GM21737 (cell line): Measurements from ENCODE around the gene TCAIM.

Source experiments
- ATAC-seq: cut with Tn5 transposase; IDR thresholded peaks from one replicate; pipeline ENCODE4 v1.9.1; 2021; ENCODE audit warnings: mild to moderate bottlenecking, moderate library complexity; ENCODE audit not compliant: unreplicated experiment

TCAIM gene

DNA sequence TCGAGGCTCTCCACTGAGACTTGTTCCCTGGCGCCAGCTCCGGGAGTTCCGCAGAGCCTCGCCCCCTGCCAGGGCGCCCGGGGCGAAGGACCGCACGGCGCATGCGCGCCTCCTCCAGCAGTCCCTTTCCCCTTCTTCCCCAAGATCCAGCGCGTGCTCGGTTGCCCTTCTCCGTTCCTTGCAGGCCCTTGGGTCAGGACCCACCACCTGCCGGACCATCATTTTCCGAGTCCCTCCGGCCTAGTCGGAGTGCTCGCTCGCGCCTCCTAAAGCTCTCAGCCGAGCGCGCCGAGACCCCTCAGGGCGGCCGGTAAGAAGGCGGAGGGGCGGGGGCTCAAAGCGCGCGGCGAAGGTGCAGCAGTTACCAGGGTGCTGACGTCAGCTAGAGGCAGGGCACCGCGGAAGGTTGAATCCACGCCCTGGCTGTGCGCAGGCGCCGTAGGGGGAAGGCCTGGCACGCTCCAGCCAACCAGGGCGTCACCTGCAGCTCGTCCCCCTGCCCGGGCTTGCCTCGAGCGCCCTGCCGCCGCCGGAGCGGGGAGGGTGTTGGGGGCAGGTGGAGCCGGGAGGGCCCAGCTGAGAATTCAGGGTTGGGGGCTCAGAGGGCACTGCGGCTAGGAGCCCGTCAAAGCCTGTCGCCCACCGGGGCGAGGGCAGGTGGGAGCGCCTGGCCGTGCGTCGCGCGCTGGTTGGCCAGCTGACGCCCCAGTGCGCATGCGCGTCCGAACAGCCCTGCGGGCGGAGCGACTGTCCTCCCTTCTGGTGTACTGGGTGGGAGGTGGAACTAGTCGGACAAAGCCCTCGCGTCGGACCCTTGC is at the start of gene TCAIM:
Gene TCAIM (plus strand): TSS at position 757 of the 818 bp plus-strand sequence. CDS start 16,017 bp downstream, outside the sequence.
- ATAC-seq: peak; percentile 93

DNA sequence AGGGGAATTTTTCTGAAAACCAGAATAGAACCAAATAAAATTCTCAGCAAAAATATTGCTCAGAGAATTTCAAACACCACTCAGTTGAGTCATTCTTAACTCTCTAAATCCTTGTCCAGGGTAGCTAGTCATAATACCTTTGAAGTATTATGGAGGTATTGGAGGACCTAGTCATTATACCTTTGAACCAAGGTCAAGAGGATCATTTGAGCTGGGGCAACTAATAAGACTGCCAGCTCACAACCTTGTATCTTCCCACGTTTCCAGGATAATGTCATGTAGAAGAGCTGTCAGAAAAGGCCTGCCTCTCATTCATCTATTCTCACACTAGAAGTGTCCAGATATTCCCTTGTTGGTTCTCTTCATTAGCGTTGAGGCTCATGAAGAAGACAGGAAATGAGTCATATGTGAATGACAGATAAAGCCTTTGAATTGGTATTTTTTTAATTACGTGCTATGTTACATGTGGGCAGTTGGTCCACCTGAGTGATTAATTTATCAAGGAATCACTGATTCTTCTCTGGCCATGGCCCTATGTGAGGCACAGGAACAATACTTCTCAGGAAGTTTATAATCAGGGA is 48.6 kb upstream of the TCAIM start:
- ATAC-seq: no peak

- ATAC-seq: no peak
Observed at GRCh38 chr3:44292276-44292675, 46.3 kb upstream of the TCAIM start.

- no peak for ATAC-seq
Observed at GRCh38 chr3:44292947-44293346, 45.6 kb upstream of the TCAIM start.

DNA sequence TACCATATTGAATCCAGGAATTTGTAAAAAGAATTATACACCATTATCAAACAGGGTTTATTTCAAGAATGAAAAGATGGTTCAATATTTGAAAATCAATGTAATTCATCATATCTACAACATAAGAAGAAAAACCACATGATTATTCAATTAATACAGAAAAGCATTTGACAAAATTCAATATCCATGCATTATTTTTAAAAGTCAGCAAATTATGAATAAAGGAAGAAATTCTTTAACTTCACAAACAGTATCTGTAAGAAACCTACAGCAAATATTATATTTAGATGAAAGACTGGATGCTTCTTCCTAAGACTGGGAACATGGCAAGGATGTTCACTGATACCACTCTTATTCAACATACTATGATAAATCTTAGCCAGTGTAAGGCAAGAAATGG is 41.3 kb upstream of the TCAIM start:
- ATAC-seq: no peak

DNA sequence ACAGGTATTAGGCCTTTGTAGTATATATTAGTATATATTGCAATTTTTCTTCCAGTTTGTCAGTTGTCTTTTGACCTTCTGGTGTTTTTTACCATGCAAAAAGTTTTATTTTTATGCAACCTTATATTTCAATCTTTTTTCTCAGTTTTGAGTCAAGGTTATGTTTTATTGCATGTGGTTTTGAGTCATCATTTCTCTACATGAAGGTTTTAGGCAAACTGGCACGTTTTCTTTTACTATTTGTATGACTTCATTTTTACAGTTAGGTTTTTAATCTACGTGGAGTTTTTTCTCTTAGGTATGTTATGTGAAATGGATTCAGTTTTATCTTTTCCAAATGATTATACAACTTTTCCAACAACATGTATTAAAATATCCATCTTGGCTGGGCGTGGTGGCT is 36.8 kb upstream of the TCAIM start:
- no peak for ATAC-seq

GRCh38 chr3:44309500-44309899 is 29.1 kb upstream of the TCAIM start:
- ATAC-seq: no peak

GRCh38 chr3:44318891-44319311 is 19.7 kb upstream of the TCAIM start:
- no peak for ATAC-seq

DNA sequence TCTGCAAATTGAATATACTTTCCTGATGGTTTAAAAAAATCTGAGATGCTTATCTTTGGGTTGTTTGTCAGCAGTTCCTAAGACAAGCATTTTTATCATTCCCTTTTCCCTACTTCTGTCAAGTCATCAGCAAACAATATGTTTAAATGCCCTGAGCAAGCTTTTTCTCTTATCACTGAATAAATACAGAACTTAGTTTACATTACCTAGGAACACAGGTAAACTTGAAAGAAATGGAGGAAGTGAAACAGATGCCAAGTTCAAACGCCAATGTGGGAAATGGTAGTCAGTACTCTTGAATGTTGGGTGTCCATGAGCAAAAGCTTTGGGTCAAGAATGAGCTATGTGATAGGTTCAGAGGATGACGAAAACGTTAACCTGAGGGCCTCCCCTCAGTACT is 17.2 kb upstream of the TCAIM start:
- ATAC-seq: no peak

DNA sequence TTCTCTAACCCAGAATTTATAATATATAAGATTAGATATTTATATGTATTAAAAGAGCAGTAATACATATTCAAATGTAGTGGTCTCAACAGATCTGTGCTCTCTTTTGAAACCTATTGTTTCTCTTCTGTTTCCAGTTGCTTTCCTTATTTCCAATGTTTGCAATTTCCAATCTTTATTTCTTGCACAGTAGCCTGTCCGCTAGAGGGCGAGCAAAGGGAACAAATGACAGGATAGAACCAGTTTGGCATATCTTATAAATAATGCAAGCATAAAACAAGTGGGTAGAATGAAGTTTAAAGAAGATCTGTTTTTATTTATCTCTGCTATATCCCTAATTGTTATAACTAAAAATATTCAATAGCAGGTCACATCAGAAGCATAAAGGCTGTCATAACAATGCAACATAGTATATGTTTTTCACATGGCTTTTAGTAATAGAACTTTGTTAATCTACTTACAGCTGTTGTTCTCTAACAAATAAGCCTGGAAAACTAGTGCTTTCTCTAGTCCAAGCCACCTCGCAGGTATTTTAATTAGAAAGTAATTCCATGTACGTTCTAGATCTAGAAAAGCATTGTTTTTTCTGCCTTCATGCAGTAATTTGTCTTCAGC is 15.1 kb upstream of the TCAIM start:
- no peak for ATAC-seq

DNA sequence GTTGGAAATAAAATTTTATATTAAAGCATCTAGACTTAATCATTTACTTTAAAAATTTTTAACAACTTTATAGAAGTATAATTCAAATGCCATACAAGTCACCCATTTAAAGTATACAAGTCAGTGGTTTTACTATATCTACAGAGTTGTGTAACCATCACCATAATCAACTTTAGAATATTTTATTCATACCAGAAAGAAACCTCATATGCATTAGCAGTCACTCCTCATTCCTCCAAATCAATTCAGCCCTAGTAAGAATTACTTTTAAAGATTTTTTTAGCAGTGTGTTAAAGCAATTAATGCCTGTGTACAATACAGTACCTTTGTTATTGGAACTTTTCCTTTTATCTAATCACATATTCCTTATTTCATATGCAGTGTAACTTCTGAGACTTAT is 14.0 kb upstream of the TCAIM start:
- no peak for ATAC-seq

GRCh38 chr3:44326019-44326418 is 12.5 kb upstream of the TCAIM start:
- no peak for ATAC-seq

DNA sequence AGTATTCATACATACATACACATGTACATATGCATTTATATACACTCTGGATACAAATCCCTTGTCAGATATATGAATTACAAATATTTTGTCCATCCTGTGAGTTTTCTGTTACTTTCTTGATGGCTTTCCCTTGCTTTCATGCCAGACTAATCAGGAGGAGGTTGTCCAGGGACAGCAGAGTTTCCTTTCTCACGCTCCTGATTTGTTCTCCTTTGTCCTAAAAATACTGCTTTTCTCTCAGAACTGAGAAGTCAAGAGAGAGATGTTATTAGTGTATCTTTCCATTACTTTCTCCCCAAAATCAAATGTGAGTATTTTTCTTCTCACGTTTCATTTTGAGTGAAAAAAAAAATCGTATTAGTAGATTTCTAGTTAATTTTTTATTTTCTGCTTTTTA is 12.1 kb upstream of the TCAIM start:
- ATAC-seq: no peak

DNA sequence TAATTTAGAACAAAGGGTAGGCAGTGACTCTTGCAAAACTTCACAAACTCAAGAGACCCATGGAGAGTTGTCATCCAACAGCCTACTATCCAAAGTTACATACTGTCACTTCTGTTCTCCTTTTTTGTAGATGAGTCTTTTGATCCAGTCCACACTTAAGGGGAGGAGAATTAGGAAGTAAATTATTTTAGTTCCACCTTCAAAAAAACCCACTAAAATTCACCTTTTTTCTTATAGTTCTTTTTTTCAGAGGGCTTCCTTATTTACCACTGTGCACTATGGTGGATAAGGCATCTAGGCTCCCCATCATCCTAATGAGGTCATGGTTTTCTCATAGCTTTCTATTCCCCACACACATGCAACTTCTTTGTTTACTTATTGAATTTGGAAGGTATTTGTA is 8.6 kb upstream of the TCAIM start:
- no peak for ATAC-seq

GRCh38 chr3:44330444-44330843 is 8.1 kb upstream of the TCAIM start:
- no peak for ATAC-seq

DNA sequence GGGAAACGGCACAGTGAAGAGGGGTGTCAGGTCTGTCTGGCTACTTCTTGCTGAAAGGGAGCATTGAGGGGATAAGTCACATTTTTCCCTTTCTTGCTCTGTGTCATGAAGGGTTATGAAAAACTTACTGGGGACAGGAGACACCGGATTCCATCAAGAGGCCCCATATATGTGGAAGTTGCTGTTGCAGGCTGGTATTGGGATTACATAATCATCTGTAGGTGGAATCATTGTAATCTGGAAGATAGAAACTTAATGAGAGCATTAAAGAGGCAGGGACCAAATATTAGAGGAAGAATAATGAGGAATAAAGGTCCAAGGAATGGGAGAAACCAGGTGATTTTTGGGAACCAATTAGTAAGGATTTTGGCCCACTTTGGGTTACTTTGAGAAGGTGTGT is 4.2 kb upstream of the TCAIM start:
- ATAC-seq: no peak

- ATAC-seq: no peak
Observed at GRCh38 chr3:44337248-44337785, 1.2 kb upstream of the TCAIM start.

GRCh38 chr3:44338828-44339127 is 212 bp downstream of the TCAIM start:
- no peak for ATAC-seq

GRCh38 chr3:44339181-44340057 is 853 bp downstream of the TCAIM start:
- ATAC-seq: no peak

DNA sequence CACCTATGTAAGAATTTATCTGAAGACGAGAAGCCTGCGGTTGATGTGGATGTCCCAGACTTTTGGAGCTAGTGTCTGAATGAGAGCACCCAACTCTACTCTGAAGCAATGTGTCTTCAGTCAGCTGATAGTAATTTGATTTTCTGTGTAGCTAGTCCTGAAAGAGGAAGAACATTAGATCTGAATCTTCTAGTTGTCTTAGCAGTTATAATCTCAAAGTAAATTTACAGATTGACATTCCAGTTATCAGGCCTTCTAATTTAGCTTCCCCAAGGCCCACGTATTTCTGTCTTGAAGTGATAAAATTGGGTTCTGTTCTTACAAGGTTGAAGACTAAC is 1.5 kb downstream of the TCAIM start:
- ATAC-seq: no peak

DNA sequence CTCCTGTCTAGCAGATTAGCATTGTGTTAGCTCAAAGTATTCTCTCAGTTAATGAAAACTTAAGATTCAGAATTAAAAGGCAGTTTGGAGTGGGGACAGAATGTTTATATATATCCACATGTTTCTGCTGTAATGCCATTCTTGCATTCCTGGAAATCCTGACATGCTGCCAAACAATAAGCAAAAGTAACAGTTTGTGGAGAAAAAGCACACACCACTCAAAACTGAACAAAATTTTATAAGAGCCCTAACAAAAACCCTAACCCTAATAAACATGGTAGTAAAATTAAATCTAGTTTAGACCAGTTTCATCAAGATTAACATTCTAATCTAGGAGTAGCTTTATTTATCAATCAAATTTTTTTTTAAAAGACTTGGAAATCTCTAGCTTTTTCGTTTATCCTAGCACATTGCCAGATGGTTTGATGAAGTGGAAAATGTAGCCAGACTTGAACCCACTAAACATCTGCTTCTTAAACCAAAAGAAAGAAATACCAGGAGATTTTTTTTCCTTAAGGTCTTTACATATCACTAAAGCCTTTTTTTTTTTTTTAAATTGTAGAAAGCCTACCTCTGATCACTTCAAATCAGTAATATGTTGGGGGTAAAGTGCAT is 3.7 kb downstream of the TCAIM start:
- no peak for ATAC-seq
